ENCODE measurements around the gene PRICKLE2. TPM values are rescaled to one million over a fixed set of nuclear protein-coding genes. Genes with fewer than 3 reads are reported as not detected.

PRICKLE2 gene
- total RNA-seq, 1 donor from 2014 or later, result 84.4 TPM

GRCh38 chr3:64080616-64081234, 144.5 kb downstream of the PRICKLE2 start:
- no peak for FAIRE-seq

GRCh38 chr3:64079369-64080150, 145.7 kb downstream of the PRICKLE2 start:
- no peak for DNase-seq (ENCODE audit: low read depth)
- peaks cover 17% of the 10 kb centered on the region for H3K4me1 ChIP-seq (ENCODE audit: insufficient read depth, low read length)
- H3K36me3 ChIP-seq (ENCODE audit: insufficient read depth, low read length), result no peaks in the 10 kb centered on the region
- no peak overlapping the region for H3K4me3 ChIP-seq (ENCODE audit: insufficient read depth, low read depth, low read length)
- peaks cover 5% of the 10 kb centered on the region for H3K9me3 Mint-ChIP-seq (ENCODE audit: unreplicated experiment)
- no peaks in the 10 kb centered on the region for H4K20me1 ChIP-seq (ENCODE audit: insufficient read depth, low read length)
- FAIRE-seq, result peak; percentile 64
- no peak overlapping the region for H3K9ac ChIP-seq (ENCODE audit: low read length)
- H3K4me3 Mint-ChIP-seq (ENCODE audit: unreplicated experiment), result no peak overlapping the region
- peaks cover 3% of the 10 kb centered on the region for H3K27me3 Mint-ChIP-seq (ENCODE audit: low read depth, unreplicated experiment)
- H3K4me1 Mint-ChIP-seq (ENCODE audit: low read depth, unreplicated experiment), result peaks cover 19% of the 10 kb centered on the region
- H3K36me3 Mint-ChIP-seq (ENCODE audit: low read depth, unreplicated experiment), result no peaks in the 10 kb centered on the region
- no peak overlapping the region for H2AFZ ChIP-seq (ENCODE audit: low read depth, low read length)
- no peaks in the 10 kb centered on the region for H3K79me2 ChIP-seq (ENCODE audit: insufficient read depth, low read length)
- no peak overlapping the region for H3K27ac ChIP-seq (ENCODE audit: low read depth, low read length)
- no peaks in the 10 kb centered on the region for H3K9me3 ChIP-seq (ENCODE audit: insufficient read depth, low read depth, low read length)
- H3K27me3 ChIP-seq (ENCODE audit: insufficient read depth, low read length), result no peaks in the 10 kb centered on the region
- TF ChIP-seq CTCF (IDR thresholded peaks at IDR 0.05; ENCODE audit: insufficient read depth, low read depth, low read length), result no peak
- no peak overlapping the region for H3K4me2 ChIP-seq (ENCODE audit: low read length)
- H3K27ac Mint-ChIP-seq (ENCODE audit: unreplicated experiment), result peak overlapping the region; percentile 21

More at GRCh38 chr3:64080616-64081234, 144.5 kb downstream of the PRICKLE2 start:
- Mint-ChIP-seq H3K27me3 (ENCODE audit: low read depth, unreplicated experiment) (peaks cover 3% of the 10 kb centered on the region), H3K4me1 (ENCODE audit: low read depth, unreplicated experiment) (peaks cover 22% of the 10 kb centered on the region), H3K9me3 (ENCODE audit: unreplicated experiment) (peaks cover 5% of the 10 kb centered on the region), H3K4me3 (ENCODE audit: unreplicated experiment) (no peak overlapping the region), H3K27ac (ENCODE audit: unreplicated experiment) (no peak overlapping the region), H3K36me3 (ENCODE audit: low read depth, unreplicated experiment) (no peaks in the 10 kb centered on the region)
- peaks cover 17% of the 10 kb centered on the region for H3K4me1 ChIP-seq (ENCODE audit: insufficient read depth, low read length)
- H3K4me2 ChIP-seq (ENCODE audit: low read length), result no peak overlapping the region
- no peaks in the 10 kb centered on the region for H3K27me3 ChIP-seq (ENCODE audit: insufficient read depth, low read length)
- H4K20me1 ChIP-seq (ENCODE audit: insufficient read depth, low read length), result no peaks in the 10 kb centered on the region
- no peak overlapping the region for H3K4me3 ChIP-seq (ENCODE audit: insufficient read depth, low read depth, low read length)
- H3K9ac ChIP-seq (ENCODE audit: low read length), result no peak overlapping the region
- TF ChIP-seq CTCF (IDR thresholded peaks at IDR 0.05; ENCODE audit: insufficient read depth, low read depth, low read length), result no peak
- no peak overlapping the region for H2AFZ ChIP-seq (ENCODE audit: low read depth, low read length)
- H3K27ac ChIP-seq (ENCODE audit: low read depth, low read length), result no peak overlapping the region
- H3K36me3 ChIP-seq (ENCODE audit: insufficient read depth, low read length), result no peaks in the 10 kb centered on the region
- no peak for DNase-seq (ENCODE audit: low read depth)
- H3K79me2 ChIP-seq (ENCODE audit: insufficient read depth, low read length), result no peaks in the 10 kb centered on the region
- no peaks in the 10 kb centered on the region for H3K9me3 ChIP-seq (ENCODE audit: insufficient read depth, low read depth, low read length)

GRCh38 chr3:64078966-64079365, 146.3 kb downstream of the PRICKLE2 start:
- H3K4me1 ChIP-seq (ENCODE audit: insufficient read depth, low read length), result peaks cover 14% of the 10 kb centered on the region
- FAIRE-seq, result no peak
- H3K4me3 ChIP-seq (ENCODE audit: insufficient read depth, low read depth, low read length), result no peak overlapping the region
- H3K27ac Mint-ChIP-seq (ENCODE audit: unreplicated experiment), result no peak overlapping the region
- H3K27me3 ChIP-seq (ENCODE audit: insufficient read depth, low read length), result no peaks in the 10 kb centered on the region
- no peak for DNase-seq (ENCODE audit: low read depth)
- no peak overlapping the region for H3K4me3 Mint-ChIP-seq (ENCODE audit: unreplicated experiment)
- TF ChIP-seq CTCF (IDR thresholded peaks at IDR 0.05; ENCODE audit: insufficient read depth, low read depth, low read length), result no peak
- TF ChIP-seq EZH2 (IDR thresholded peaks at IDR 0.05; ENCODE audit: insufficient read depth, low read length), result no peak
- H3K9me3 Mint-ChIP-seq (ENCODE audit: unreplicated experiment), result no peaks in the 10 kb centered on the region
- H3K36me3 ChIP-seq (ENCODE audit: insufficient read depth, low read length), result no peaks in the 10 kb centered on the region
- H2AFZ ChIP-seq (ENCODE audit: low read depth, low read length), result no peak overlapping the region
- H3K4me2 ChIP-seq (ENCODE audit: low read length), result no peak overlapping the region
- no peaks in the 10 kb centered on the region for H3K36me3 Mint-ChIP-seq (ENCODE audit: low read depth, unreplicated experiment)
- H3K9ac ChIP-seq (ENCODE audit: low read length), result no peak overlapping the region
- peaks cover 13% of the 10 kb centered on the region for H3K4me1 Mint-ChIP-seq (ENCODE audit: low read depth, unreplicated experiment)
- peaks cover 3% of the 10 kb centered on the region for H3K27me3 Mint-ChIP-seq (ENCODE audit: low read depth, unreplicated experiment)
- no peaks in the 10 kb centered on the region for H4K20me1 ChIP-seq (ENCODE audit: insufficient read depth, low read length)
- H3K9me3 ChIP-seq (ENCODE audit: insufficient read depth, low read depth, low read length), result no peaks in the 10 kb centered on the region
- no peak overlapping the region for H3K27ac ChIP-seq (ENCODE audit: low read depth, low read length)
- H3K79me2 ChIP-seq (ENCODE audit: insufficient read depth, low read length), result no peaks in the 10 kb centered on the region
